KG1 (cell line): ENCODE measurements around the gene HIPK2.
A peak's percentile ranks its signal among the peaks of the same experiment; 100 is the strongest.

Experiments used
- DNase-seq: peaks from one replicate; lab custom pipeline; 2025; lab: John Stamatoyannopoulos, UW

Gene HIPK2

GRCh38 chr7:139777948-139778841, at the start of gene HIPK2:
Gene HIPK2, minus strand, starts transcription at chr7:139777998. Its CDS starts 375 bp downstream, at chr7:139777623.
- peak; percentile 14 for DNase-seq

GRCh38 chr7:139827042-139827441, 49.2 kb upstream of the HIPK2 start:
- DNase-seq: no peak

- no peak for DNase-seq
Measured at GRCh38 chr7:139825666-139826290, 48.0 kb upstream of the HIPK2 start.

GRCh38 chr7:139823959-139824521, 46.2 kb upstream of the HIPK2 start:
- DNase-seq: no peak

GRCh38 chr7:139822855-139823254, 45.1 kb upstream of the HIPK2 start:
- no peak for DNase-seq

- no peak for DNase-seq
Measured at GRCh38 chr7:139821349-139822105, 43.7 kb upstream of the HIPK2 start.

GRCh38 chr7:139820089-139820488, 42.3 kb upstream of the HIPK2 start:
- no peak for DNase-seq

GRCh38 chr7:139817249-139817648, 39.5 kb upstream of the HIPK2 start:
- no peak for DNase-seq

- DNase-seq: no peak
Measured at GRCh38 chr7:139813689-139814088, 35.9 kb upstream of the HIPK2 start.

GRCh38 chr7:139813151-139813550, 35.4 kb upstream of the HIPK2 start:
- no peak for DNase-seq

- DNase-seq: no peak
Measured at GRCh38 chr7:139811066-139811465, 33.3 kb upstream of the HIPK2 start.

GRCh38 chr7:139808846-139809442, 31.1 kb upstream of the HIPK2 start:
- DNase-seq: no peak

- no peak for DNase-seq
Measured at GRCh38 chr7:139808427-139808826, 30.6 kb upstream of the HIPK2 start.

GRCh38 chr7:139807009-139807408, 29.2 kb upstream of the HIPK2 start:
- no peak for DNase-seq

- DNase-seq: no peak
Measured at GRCh38 chr7:139804571-139804970, 26.8 kb upstream of the HIPK2 start.

- DNase-seq: no peak
Measured at GRCh38 chr7:139799586-139799985, 21.8 kb upstream of the HIPK2 start.

GRCh38 chr7:139798892-139799291, 21.1 kb upstream of the HIPK2 start:
- DNase-seq: no peak

- no peak for DNase-seq
Measured at GRCh38 chr7:139798221-139798620, 20.4 kb upstream of the HIPK2 start.

GRCh38 chr7:139797607-139798006, 19.8 kb upstream of the HIPK2 start:
- no peak for DNase-seq

GRCh38 chr7:139791316-139791715, 13.5 kb upstream of the HIPK2 start:
- DNase-seq: no peak

GRCh38 chr7:139784648-139785047, 6.8 kb upstream of the HIPK2 start:
- DNase-seq: no peak
